MM.1S (cell line): ENCODE measurements around the gene RIPOR3.
"Not testable (repeated sequence)": the region's sequence is repeated elsewhere in the genome, so short reads cannot be mapped to it uniquely, and the experiment has no call there.

Experiments
- DNase-seq: peaks from one replicate; pipeline ENCODE4 v3.0.0-alpha.2; 2015
- H2AFZ ChIP-seq: fragments of 300-600 bp; sonication (generic); 2 replicates; pipeline ENCODE4 v1.6.0; 2016; ENCODE audit warnings: antibody characterized with exemption, low read length
- H3F3A ChIP-seq: fragments of 300-600 bp; sonication (generic); 2 replicates; pipeline ENCODE4 v1.6.1; 2016; ENCODE audit warnings: mild to moderate bottlenecking, antibody characterized with exemption, low read length, moderate library complexity, mixed read lengths; ENCODE audit not compliant: insufficient read depth
- H3K27ac ChIP-seq: fragments of 300-600 bp; sonication (generic); 2 replicates; pipeline ENCODE4 v1.5.1; 2016; ENCODE audit warnings: mild to moderate bottlenecking, low read length
- H3K27me3 ChIP-seq: fragments of 300-600 bp; sonication (generic); replicated peaks from 2 replicates; pipeline ENCODE4 v1.6.0; 2016; ENCODE audit warnings: low read length; ENCODE audit not compliant: insufficient read depth
- H3K36me3 ChIP-seq: fragments of 300-600 bp; sonication (generic); replicated peaks from 2 replicates; pipeline ENCODE4 v1.6.1; 2016; ENCODE audit warnings: mild to moderate bottlenecking, low read length, mixed read lengths; ENCODE audit not compliant: insufficient read depth
- H3K4me1 ChIP-seq: fragments of 300-600 bp; sonication (generic); 2 replicates; pipeline ENCODE4 v1.6.1; 2016; ENCODE audit warnings: low read length, mixed read lengths
- H3K4me2 ChIP-seq: fragments of 300-600 bp; sonication (generic); 2 replicates; pipeline ENCODE4 v1.6.0; 2016; ENCODE audit warnings: low read depth, low read length
- H3K4me3 ChIP-seq: fragments of 300-600 bp; sonication (generic); 2 replicates; pipeline ENCODE4 v1.5.1; 2016; ENCODE audit warnings: low read length, mixed read lengths
- H3K79me2 ChIP-seq: fragments of 300-600 bp; sonication (generic); 2 replicates; pipeline ENCODE4 v1.6.1; 2016; ENCODE audit warnings: mixed run types, low read length, mixed read lengths
- H3K9ac ChIP-seq: fragments of 300-600 bp; sonication (generic); 2 replicates; pipeline ENCODE4 v1.6.1; 2016; ENCODE audit warnings: low read length, mixed read lengths
- H3K9me2 ChIP-seq: fragments of 300-600 bp; sonication (generic); replicated peaks from 2 replicates; pipeline ENCODE4 v1.6.1; 2016; ENCODE audit warnings: mild to moderate bottlenecking, low read length, mixed read lengths; ENCODE audit not compliant: insufficient read depth
- H3K9me3 ChIP-seq: fragments of 300-600 bp; sonication (generic); replicated peaks from 2 replicates; pipeline ENCODE4 v1.6.1; 2016; ENCODE audit warnings: mild to moderate bottlenecking, low read length, mixed read lengths; ENCODE audit not compliant: insufficient read depth
- H4K20me1 ChIP-seq: fragments of 300-600 bp; sonication (generic); 2 replicates; pipeline ENCODE4 v1.6.1; 2016; ENCODE audit warnings: mild to moderate bottlenecking, low read length, moderate library complexity, mixed read lengths; ENCODE audit not compliant: insufficient read depth
- CTCF ChIP-seq: fragments of 300-600 bp; sonication (generic); IDR thresholded peaks from 2 replicates; pipeline ENCODE4 v1.5.1; 2016; ENCODE audit warnings: antibody characterized with exemption, low read length, mixed read lengths
- EZH2 ChIP-seq: fragments of 300-600 bp; sonication (generic); optimal IDR thresholded peaks from 2 replicates; pipeline ENCODE3; 2017; ENCODE audit warnings: low read depth, mild to moderate bottlenecking, antibody characterized with exemption, low read length, mixed read lengths
- EZH2phosphoT487 ChIP-seq: fragments of 300-600 bp; sonication (generic); IDR thresholded peaks from 2 replicates; pipeline ENCODE4 v1.6.1; 2018; ENCODE audit warnings: antibody characterized with exemption, low read length

The RIPOR3 gene

GRCh38 chr20:50625986-50626677, 65.2 kb downstream of the RIPOR3 start:
- Histone ChIP-seq H3K4me2 (no peak overlapping the region), H3K4me3 (no peak overlapping the region), H4K20me1 (no peaks in the 10 kb centered on the region), H3K9ac (no peak overlapping the region), H3K27me3 (peaks cover 6% of the 10 kb centered on the region; the same call in 1 of the 2 replicates), H3F3A (no peaks in the 10 kb centered on the region), H3K79me2 (no peaks in the 10 kb centered on the region), H3K4me1 (peaks cover 5% of the 10 kb centered on the region; the same call in 1 of the 2 replicates), H3K9me3 (no peaks in the 10 kb centered on the region), H3K36me3 (no peaks in the 10 kb centered on the region), H3K27ac (no peak overlapping the region), H3K9me2 (no peaks in the 10 kb centered on the region), H2AFZ (no peak overlapping the region)
- TF ChIP-seq CTCF (no peak), EZH2 (no peak), EZH2phosphoT487 (no peak)
- no peak for DNase-seq

- Histone ChIP-seq H3K27me3 (no peaks in the 10 kb centered on the region), H3K9ac (no peak overlapping the region), H3K9me2 (no peaks in the 10 kb centered on the region), H3K4me3 (no peak overlapping the region), H3F3A (no peaks in the 10 kb centered on the region), H3K4me1 (peaks cover 5% of the 10 kb centered on the region; the same call in 1 of the 2 replicates), H2AFZ (peak overlapping the region; percentile 81), H3K79me2 (no peaks in the 10 kb centered on the region), H4K20me1 (no peaks in the 10 kb centered on the region), H3K9me3 (no peaks in the 10 kb centered on the region), H3K27ac (peak overlapping the region; percentile 25; the same call in 1 of the 2 replicates), H3K4me2 (no peak overlapping the region), H3K36me3 (no peaks in the 10 kb centered on the region)
- DNase-seq = peak; percentile 75
- no peak for TF ChIP-seq EZH2phosphoT487
- no peak for TF ChIP-seq EZH2
- no peak for TF ChIP-seq CTCF
Observed at GRCh38 chr20:50624351-50625016, 66.9 kb downstream of the RIPOR3 start.

GRCh38 chr20:50621068-50621665, 70.2 kb downstream of the RIPOR3 start:
- DNase-seq = no peak
- H3K4me2 ChIP-seq = no peak overlapping the region
- H3K4me1 ChIP-seq = peaks cover 5% of the 10 kb centered on the region; the same call in 1 of the 2 replicates
- H3K36me3 ChIP-seq = no peaks in the 10 kb centered on the region
- H3K9me2 ChIP-seq = no peaks in the 10 kb centered on the region
- H3K27me3 ChIP-seq = no peaks in the 10 kb centered on the region
- H3K27ac ChIP-seq = no peak overlapping the region
- no peak overlapping the region for H3K9ac ChIP-seq
- H3F3A ChIP-seq = no peaks in the 10 kb centered on the region
- H3K4me3 ChIP-seq = no peak overlapping the region
- no peak overlapping the region for H2AFZ ChIP-seq
- no peaks in the 10 kb centered on the region for H4K20me1 ChIP-seq
- no peaks in the 10 kb centered on the region for H3K9me3 ChIP-seq
- TF ChIP-seq EZH2phosphoT487 = no peak
- TF ChIP-seq CTCF = no peak
- TF ChIP-seq EZH2 = no peak
- H3K79me2 ChIP-seq = no peaks in the 10 kb centered on the region

GRCh38 chr20:50620459-50620858, 70.9 kb downstream of the RIPOR3 start:
- H3K36me3 ChIP-seq, H3K27ac ChIP-seq, DNase-seq, H2AFZ ChIP-seq, H3K9ac ChIP-seq, H3K4me3 ChIP-seq, H3K4me2 ChIP-seq, H3K9me2 ChIP-seq, H3K27me3 ChIP-seq, H3F3A ChIP-seq, H3K4me1 ChIP-seq, H4K20me1 ChIP-seq, H3K79me2 ChIP-seq, H3K9me3 ChIP-seq: not testable (repeated sequence)
